H1 (cell line): ENCODE results near the gene SYT6. TPM values are rescaled to one million over a fixed set of nuclear protein-coding genes. Genes with fewer than 3 reads are reported as not detected.

ENCODE experiments used
- CTCF ChIA-PET: fragments of 300-600 bp; sonication (Branson Sonifier 250); formaldehyde crosslinking; loops from one replicate; lab custom pipeline; 2021; ENCODE audit not compliant: partially characterized antibody; lab: Charles Lee
- POLR2A ChIA-PET: fragments of 300-600 bp; sonication (Branson Sonifier 250); formaldehyde crosslinking; loops from one replicate; lab custom pipeline; 2021; ENCODE audit warnings: inconsistent platforms; ENCODE audit not compliant: partially characterized antibody; lab: Charles Lee
- DNase-seq, 2 experiments: peaks; one replicate each; pipeline versions ENCODE4 v3.0.0 to v3.0.0-alpha.2; 2010 to 2022; ENCODE audit warnings: low spot score in 2 of 2, low read depth in 1 of 2, mixed read lengths in 1 of 2
- FAIRE-seq: peaks from 2 replicates; lab custom pipeline; 2011; peaks lifted over from hg19 to GRCh38; lab: Jason Lieb, UNC
- H2AFZ ChIP-seq: 2 replicates; pipeline ENCODE4 v1.8.1; 2012; ENCODE audit warnings: low read length, inconsistent platforms
- H2AK5ac ChIP-seq: 2 replicates; pipeline ENCODE4 v1.6.1; 2013; ENCODE audit warnings: low read depth, low read length
- H2BK120ac ChIP-seq: replicated peaks from 2 replicates; pipeline ENCODE3; 2013; ENCODE audit warnings: low read depth, low read length, inconsistent platforms
- H2BK12ac ChIP-seq: 2 replicates; pipeline ENCODE4 v1.6.1; 2013; ENCODE audit warnings: low read depth, low read length
- H2BK15ac ChIP-seq: 2 replicates; pipeline ENCODE4 v1.6.1; 2013; ENCODE audit warnings: low read length
- H2BK20ac ChIP-seq: 2 replicates; pipeline ENCODE4 v1.6.1; 2013; ENCODE audit warnings: low read length
- H2BK5ac ChIP-seq: 2 replicates; pipeline ENCODE4 v1.6.1; 2013; ENCODE audit warnings: low read depth, low read length
- H3K14ac ChIP-seq: 2 replicates; pipeline ENCODE4 v1.6.1; 2013; ENCODE audit warnings: inconsistent platforms; ENCODE audit not compliant: insufficient read length
- H3K18ac ChIP-seq: 2 replicates; pipeline ENCODE4 v1.6.1; 2013; ENCODE audit warnings: low read length; ENCODE audit errors: extremely low read depth
- H3K23ac ChIP-seq: 2 replicates; pipeline ENCODE4 v1.6.1; 2013; ENCODE audit warnings: inconsistent platforms; ENCODE audit not compliant: insufficient read length
- H3K23me2 ChIP-seq: 2 replicates; pipeline ENCODE4 v1.6.1; 2013; ENCODE audit warnings: low read depth, low read length
- H3K27ac ChIP-seq: 2 replicates; pipeline ENCODE4 v1.6.1; 2011; ENCODE audit warnings: low read depth, low read length, inconsistent platforms
- H3K27me3 ChIP-seq, 4 experiments: replicated peaks in 1 of 4; 1 replicate in 1 of 4; 2 replicates in 3 of 4; pipeline versions ENCODE4 v1.6.1 to v1.8.1; 2011 to 2013; ENCODE audit warnings: low read length in 3 of 4, mild to moderate bottlenecking in 3 of 4, inconsistent platforms in 2 of 4, mixed read lengths in 2 of 4, moderate library complexity in 1 of 4; ENCODE audit not compliant: control insufficient read depth in 3 of 4, insufficient read depth in 3 of 4; ENCODE audit errors: extremely low read depth in 1 of 4
- H3K36me3 ChIP-seq, 4 experiments: 2 replicates each; pipeline versions ENCODE4 v1.6.1 to v1.8.1; 2011 to 2013; ENCODE audit warnings: mild to moderate bottlenecking in 4 of 4, low read length in 3 of 4, moderate library complexity in 2 of 4, control low read depth in 1 of 4, inconsistent platforms in 1 of 4; ENCODE audit not compliant: insufficient read depth in 4 of 4, control insufficient read depth in 2 of 4
- H3K4ac ChIP-seq: replicated peaks from 2 replicates; pipeline ENCODE3; 2013; ENCODE audit warnings: low read length, low read depth, mixed read lengths, inconsistent platforms; ENCODE audit not compliant: insufficient read length
- H3K4me1 ChIP-seq, 4 experiments: replicated peaks in 1 of 4; 1 replicate in 1 of 4; 2 replicates in 3 of 4; pipeline versions ENCODE4 v1.6.1 to v1.8.1; 2011 to 2013; ENCODE audit warnings: low read length in 3 of 4, inconsistent platforms in 2 of 4, mixed read lengths in 1 of 4; ENCODE audit not compliant: insufficient read depth in 4 of 4, control insufficient read depth in 3 of 4
- H3K4me2 ChIP-seq, 2 experiments: 2 replicates each; pipeline versions ENCODE4 v1.6.1 to v1.8.1; 2011 to 2013; ENCODE audit warnings: low read depth in 2 of 2, low read length in 2 of 2, control low read depth in 1 of 2, inconsistent platforms in 1 of 2, mild to moderate bottlenecking in 1 of 2; ENCODE audit not compliant: insufficient read depth in 1 of 2
- H3K4me3 ChIP-seq, 4 experiments: fragments of 200-600, 300-600 bp in 1 of 4; sonication (generic), shearing (Covaris generic), sonication (Bioruptor Twin) in 1 of 4; 2 replicates each; pipeline versions ENCODE4 v1.5.1 to v1.8.1; 2011 to 2016; ENCODE audit warnings: low read length in 4 of 4, low read depth in 3 of 4, control low read depth in 2 of 4, inconsistent platforms in 2 of 4, mild to moderate bottlenecking in 2 of 4, mixed read lengths in 1 of 4, moderate library complexity in 1 of 4; ENCODE audit not compliant: insufficient read depth in 2 of 4; ENCODE audit errors: extremely low read depth in 1 of 4
- H3K56ac ChIP-seq: replicated peaks from 2 replicates; pipeline ENCODE3; 2013; ENCODE audit warnings: low read depth, mild to moderate bottlenecking, mixed read lengths, low read length, inconsistent platforms; ENCODE audit not compliant: insufficient read length
- H3K79me1 ChIP-seq: 2 replicates; pipeline ENCODE4 v1.6.1; 2013; ENCODE audit warnings: low read depth, low read length, control low read depth
- H3K79me2 ChIP-seq, 2 experiments: 2 replicates each; pipeline versions ENCODE4 v1.6.1 to v1.8.1; 2012 to 2013; ENCODE audit warnings: low read length in 2 of 2, mild to moderate bottlenecking in 2 of 2, inconsistent platforms in 1 of 2; ENCODE audit not compliant: insufficient read depth in 2 of 2, control insufficient read depth in 1 of 2
- H3K9ac ChIP-seq, 4 experiments: replicated peaks in 1 of 4; 1 replicate in 1 of 4; 2 replicates in 3 of 4; pipeline versions ENCODE4 v1.6.1 to v1.8.1; 2011 to 2013; ENCODE audit warnings: low read depth in 3 of 4, low read length in 3 of 4, control low read depth in 2 of 4, mild to moderate bottlenecking in 2 of 4, moderate library complexity in 2 of 4, inconsistent platforms in 1 of 4; ENCODE audit errors: extremely low read depth in 1 of 4
- H3K9me3 ChIP-seq, 2 experiments: 2 replicates each; pipeline versions ENCODE4 v1.6.1 to v1.8.1; 2012 to 2013; ENCODE audit warnings: mild to moderate bottlenecking in 2 of 2, moderate library complexity in 2 of 2, control low read depth in 1 of 2, inconsistent platforms in 1 of 2, low read depth in 1 of 2, low read length in 1 of 2, mixed read lengths in 1 of 2; ENCODE audit not compliant: insufficient read depth in 2 of 2
- H4K20me1 ChIP-seq, 2 experiments: replicated peaks in 1 of 2; 2 replicates each; pipeline versions ENCODE3 to v1.8.1; 2011 to 2013; ENCODE audit warnings: inconsistent platforms in 2 of 2, low read length in 2 of 2, mild to moderate bottlenecking in 1 of 2; ENCODE audit not compliant: insufficient read depth in 2 of 2, control insufficient read depth in 1 of 2
- H4K5ac ChIP-seq: 2 replicates; pipeline ENCODE4 v1.6.1; 2013; ENCODE audit warnings: low read length, low read depth, mixed read lengths, inconsistent platforms; ENCODE audit not compliant: insufficient read length
- H4K8ac ChIP-seq: 2 replicates; pipeline ENCODE4 v1.8.0; 2013; ENCODE audit warnings: mild to moderate bottlenecking, moderate library complexity, low read length, inconsistent platforms; ENCODE audit not compliant: insufficient read depth; ENCODE audit errors: extremely low read depth
- H4K91ac ChIP-seq: replicated peaks from 2 replicates; pipeline ENCODE3; 2013; ENCODE audit warnings: low read length, mixed read lengths, inconsistent platforms; ENCODE audit not compliant: insufficient read length
- ASH2L ChIP-seq: fragments of 200-600, 300-600 bp; sonication (generic); IDR thresholded peaks from one replicate; pipeline ENCODE4 v1.7.1; 2017; ENCODE audit warnings: low read length
- E2F6 ChIP-seq: IDR thresholded peaks from 2 replicates; pipeline ENCODE4 v1.6.1; 2012; ENCODE audit warnings: inconsistent platforms
- FOSL1 ChIP-seq: IDR thresholded peaks from 2 replicates; pipeline ENCODE4 v1.6.1; 2011; ENCODE audit warnings: mild to moderate bottlenecking, low read depth, low read length, moderate library complexity; ENCODE audit not compliant: insufficient read depth
- HDAC6 ChIP-seq: IDR thresholded peaks from one replicate; pipeline ENCODE4 v1.7.1; 2012; ENCODE audit warnings: low read depth, mild to moderate bottlenecking, inconsistent platforms, low read length, moderate library complexity
- PHF8 ChIP-seq: fragments of 200-600 bp; sonication (generic); conservative IDR thresholded peaks from 2 replicates; pipeline ENCODE4 v1.7.1; 2012; ENCODE audit warnings: low read depth, mild to moderate bottlenecking, inconsistent platforms, low read length, moderate library complexity
- RBBP5 ChIP-seq: IDR thresholded peaks from 2 replicates; pipeline ENCODE4 v1.7.1; 2012; ENCODE audit warnings: low read depth, mild to moderate bottlenecking, inconsistent platforms, low read length, moderate library complexity, borderline replicate concordance
- TEAD4 ChIP-seq: IDR thresholded peaks from 2 replicates; pipeline ENCODE4 v1.6.1; 2012; ENCODE audit warnings: low read depth, low read length, inconsistent platforms, mixed read lengths
- polyA plus RNA-seq, 7 experiments: library from polyadenylated mRNA; depleted of rRNA in 3 of 7; stranded (reverse) in 5 of 7; unstranded in 2 of 7; fragments of >200 nt in 5 of 7; fragments of 200-250 nt in 2 of 7; gene quantifications; 1 replicate in 5 of 7; 2 replicates in 1 of 7; 4 replicates in 1 of 7; pipeline versions ENCODE4 v1.2.1 to v1.2.3, GENCODE V29; 2011 to 2013; ENCODE audit warnings: missing spikeins in 2 of 7, mixed read lengths in 2 of 7
- total RNA-seq: library from RNA; stranded (reverse); fragmentation: NEBNext Ultra II Directional; extraction: Animal tissue kit (Norgen Biotek cat#: 25700); gene quantifications from 2 replicates; pipeline ENCODE4 v1.2.1, GENCODE V29; 2021

SYT6 gene
- total and polyA plus RNA-seq, 2 of the 8 experiments (the other 6 are each of a cell fraction or from before 2014, with no cell fraction given), result 33.7 to 83.5 TPM

DNA sequence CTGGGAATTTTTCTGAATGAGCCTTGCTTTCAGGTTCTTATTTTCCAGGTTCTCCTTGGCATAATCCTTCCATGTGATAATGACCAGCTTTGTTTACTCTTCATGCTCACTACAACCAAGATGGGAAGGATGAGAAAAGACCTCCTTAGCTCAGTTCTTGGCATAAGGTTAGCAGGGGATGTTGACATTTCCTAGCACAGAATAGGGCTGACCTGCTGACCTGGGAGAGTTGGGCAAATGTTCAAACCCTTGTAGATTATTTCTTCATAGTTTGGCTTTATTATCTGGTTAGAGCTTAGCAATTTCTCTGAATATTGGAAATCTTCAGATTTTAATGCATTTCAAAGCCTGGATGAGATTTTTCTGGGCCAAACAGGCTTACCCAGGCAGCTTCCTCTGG lies 23.6 kb upstream of the SYT6 start:
- Histone ChIP-seq H2BK5ac (no peak overlapping the region), H3K23me2 (no peaks in the 10 kb centered on the region), H3K36me3 (no peaks in the 10 kb centered on the region), H3K9me3 (no peaks in the 10 kb centered on the region), H4K5ac (no peak overlapping the region), H3K79me1 (no peaks in the 10 kb centered on the region), H2AK5ac (no peak overlapping the region), H2BK15ac (no peak overlapping the region), H3K79me2 (no peaks in the 10 kb centered on the region), H4K91ac (no peak overlapping the region), H3K27me3 (peaks cover 0 to 2% (median 0%) of the 10 kb centered on the region in 4 experiments; a peak in 3 of 7 replicates), H3K56ac (no peak overlapping the region), H3K9ac (no peak overlapping the region), H2AFZ (no peak overlapping the region), H3K4me2 (no peak overlapping the region), H4K8ac (no peak overlapping the region), H3K4me3 (no peak overlapping the region), H2BK120ac (no peak overlapping the region), H3K4me1 (peaks cover 0 to 3% (median 2%) of the 10 kb centered on the region in 4 experiments; a peak in 3 of 7 replicates), H3K27ac (no peak overlapping the region), H3K4ac (no peak overlapping the region), H2BK20ac (no peak overlapping the region), H3K14ac (no peak overlapping the region), H4K20me1 (no peaks in the 10 kb centered on the region), H3K18ac (no peak overlapping the region), H2BK12ac (no peak overlapping the region), H3K23ac (no peak overlapping the region)
- ChIA-PET POLR2A (no interaction called here), CTCF (interaction anchor here (1.0 to 1.8 kb wide), 3 partner anchors 15 to 251 kb away, joined by 3 to 5 read pairs (median 3); no protein-coding TSS in a partner anchor)
- TF ChIP-seq FOSL1, result no peak
- TF ChIP-seq RBBP5, result no peak
- TF ChIP-seq PHF8, result no peak
- no peak for TF ChIP-seq E2F6
- no peak for TF ChIP-seq ASH2L
- TF ChIP-seq HDAC6, result no peak
- no peak for TF ChIP-seq TEAD4
- DNase-seq (no peak), FAIRE-seq (no peak)
